Measurements from ENCODE around the gene PLAC8. TPM values are rescaled to one million over a fixed set of nuclear protein-coding genes. Genes with fewer than 3 reads are reported as not detected.
"Not testable (repeated sequence)": the region's sequence is repeated elsewhere in the genome, so short reads cannot be mapped to it uniquely, and the experiment has no call there.

PLAC8 gene, protein sequence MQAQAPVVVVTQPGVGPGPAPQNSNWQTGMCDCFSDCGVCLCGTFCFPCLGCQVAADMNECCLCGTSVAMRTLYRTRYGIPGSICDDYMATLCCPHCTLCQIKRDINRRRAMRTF
- 0.41 and 3.4 TPM in 2 replicates for total RNA-seq (2014; rRNA removed; shearing (Covaris generic))

DNA sequence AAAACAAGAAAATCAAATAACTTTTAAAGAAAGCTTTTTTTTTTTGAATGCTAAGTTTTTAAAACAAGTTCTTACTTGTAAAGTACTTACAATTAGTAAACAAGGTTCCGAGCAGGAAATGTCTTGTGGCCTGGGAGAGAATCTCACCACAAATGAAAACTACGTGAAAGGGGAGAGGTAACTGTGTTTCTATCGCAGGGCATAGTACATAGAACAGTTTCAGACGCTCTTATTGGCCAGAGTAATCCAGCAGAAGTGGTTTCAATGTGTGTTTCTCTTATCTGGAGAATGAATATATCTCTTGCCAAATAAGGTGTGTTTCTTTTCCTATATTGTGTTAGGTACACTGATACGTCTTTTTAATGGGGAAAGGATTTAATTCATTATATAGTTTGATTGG, at the start of gene PLAC8:
Gene PLAC8, minus strand, starts transcription at position 154 of the 400 bp plus-strand sequence. CDS start 6,808 bp downstream, outside the sequence.
- no peak within 1 kb of the TSS for H3K4me3 ChIP-seq (ENCODE audit: insufficient read depth, low read depth, low read length)
- no peaks in the 10 kb centered on the region; the same call in 1 of the 2 replicates for H3K27me3 ChIP-seq (ENCODE audit: control insufficient read depth, insufficient read depth, low read length)
- H3K36me3 ChIP-seq (replicated peaks; ENCODE audit: control insufficient read depth, insufficient read depth, low read length) = no peaks in the 10 kb centered on the region
- DNase-seq = no peak

GRCh38 chr4:83153417-83153816, 38.9 kb upstream of the PLAC8 start:
- Histone ChIP-seq H3K27me3 (ENCODE audit: control insufficient read depth, insufficient read depth, low read length) (no peaks in the 10 kb centered on the region), H3K4me3 (ENCODE audit: insufficient read depth, low read depth, low read length) (no peak overlapping the region), H3K36me3 (replicated peaks; ENCODE audit: control insufficient read depth, insufficient read depth, low read length) (no peaks in the 10 kb centered on the region)
- DNase-seq = no peak

DNA sequence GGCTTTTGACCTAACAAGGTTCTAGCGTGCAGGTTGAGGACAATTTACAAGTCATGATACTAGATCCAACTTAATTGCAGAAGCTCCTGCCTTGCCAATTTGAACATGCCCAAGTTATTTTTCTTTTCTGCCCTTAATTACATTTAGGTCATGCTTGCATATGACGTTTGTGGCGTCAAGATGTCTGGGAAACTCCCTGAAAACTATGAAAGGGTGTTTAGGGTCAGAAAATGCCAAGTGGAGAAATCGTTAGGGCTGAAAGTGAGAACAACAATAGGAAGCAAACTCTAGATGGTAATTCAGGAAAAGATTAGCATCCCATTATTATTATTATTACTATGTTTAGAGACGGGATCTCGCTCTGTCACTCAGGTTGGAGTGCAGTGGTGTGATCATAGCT, 38.2 kb upstream of the PLAC8 start:
- no peaks in the 10 kb centered on the region for H3K36me3 ChIP-seq (replicated peaks; ENCODE audit: control insufficient read depth, insufficient read depth, low read length)
- H3K27me3 ChIP-seq (ENCODE audit: control insufficient read depth, insufficient read depth, low read length) = no peaks in the 10 kb centered on the region
- no peak for DNase-seq
- no peak overlapping the region for H3K4me3 ChIP-seq (ENCODE audit: insufficient read depth, low read depth, low read length)

DNA sequence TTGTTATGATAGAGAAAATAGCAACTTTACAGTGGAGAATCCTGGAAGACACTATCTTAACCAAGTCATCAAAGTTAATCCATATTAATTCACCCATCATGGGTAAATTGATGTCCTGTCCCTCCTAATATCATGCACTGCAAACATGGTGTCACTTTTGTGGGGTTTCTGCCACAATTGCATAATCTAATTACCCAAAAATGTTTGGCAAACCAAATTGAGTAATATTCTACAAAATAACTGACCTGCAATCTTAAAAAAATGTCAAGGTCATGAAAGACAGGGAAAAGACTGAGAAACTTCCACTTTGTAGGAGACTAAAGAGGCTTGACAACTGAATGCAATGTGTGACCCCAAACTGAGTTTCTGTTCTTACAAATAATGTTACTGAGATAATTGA, 37.1 kb upstream of the PLAC8 start:
- Histone ChIP-seq H3K4me3 (ENCODE audit: insufficient read depth, low read depth, low read length) (no peak overlapping the region), H3K36me3 (replicated peaks; ENCODE audit: control insufficient read depth, insufficient read depth, low read length) (no peaks in the 10 kb centered on the region), H3K27me3 (ENCODE audit: control insufficient read depth, insufficient read depth, low read length) (no peaks in the 10 kb centered on the region)
- no peak for DNase-seq

GRCh38 chr4:83150653-83151330, 36.3 kb upstream of the PLAC8 start:
- Histone ChIP-seq H3K27me3 (ENCODE audit: control insufficient read depth, insufficient read depth, low read length) (no peaks in the 10 kb centered on the region), H3K4me3 (ENCODE audit: insufficient read depth, low read depth, low read length) (no peak overlapping the region), H3K36me3 (replicated peaks; ENCODE audit: control insufficient read depth, insufficient read depth, low read length) (no peaks in the 10 kb centered on the region)
- no peak for DNase-seq

DNA sequence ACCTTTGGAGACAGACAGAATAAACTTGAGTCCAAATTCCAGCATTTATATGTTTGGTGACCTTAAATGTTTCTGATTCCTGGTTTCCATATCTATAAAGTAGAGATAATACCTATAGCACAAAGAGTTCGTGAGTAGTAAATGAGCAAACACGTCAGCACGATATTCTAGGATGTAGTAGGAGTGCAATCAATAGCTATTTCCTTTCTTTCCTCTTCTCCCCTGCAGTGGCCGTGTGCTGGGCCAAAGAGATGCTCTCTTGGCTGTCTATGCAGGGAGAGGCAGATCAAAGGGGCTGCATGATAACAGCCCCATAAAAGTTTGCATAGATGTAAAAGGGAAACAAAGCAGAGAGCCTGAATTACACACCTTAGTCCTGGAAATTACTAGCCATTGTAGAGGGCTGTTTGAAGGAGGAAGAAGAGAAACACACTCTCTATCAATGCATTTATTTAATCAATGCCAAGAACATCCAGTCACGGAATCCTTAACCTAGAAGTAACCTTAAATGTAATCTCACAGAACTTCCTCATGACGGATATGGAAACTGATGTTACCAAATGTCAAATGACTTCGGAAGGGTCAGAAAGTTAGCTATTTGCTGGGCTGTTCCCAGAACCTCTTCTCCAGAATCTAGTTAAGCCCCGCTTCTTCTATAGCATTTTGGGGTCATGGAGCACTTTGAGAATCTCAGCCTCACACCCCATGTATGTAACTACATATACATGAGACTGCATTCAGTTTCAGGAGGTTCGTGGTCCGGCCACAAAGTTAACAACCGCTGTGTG, 35.5 kb upstream of the PLAC8 start:
- H3K4me3 ChIP-seq (ENCODE audit: insufficient read depth, low read depth, low read length) = no peak overlapping the region
- H3K36me3 ChIP-seq (replicated peaks; ENCODE audit: control insufficient read depth, insufficient read depth, low read length) = no peaks in the 10 kb centered on the region
- DNase-seq = no peak
- no peaks in the 10 kb centered on the region for H3K27me3 ChIP-seq (ENCODE audit: control insufficient read depth, insufficient read depth, low read length)

GRCh38 chr4:83146841-83147240, 32.3 kb upstream of the PLAC8 start:
- H3K27me3 ChIP-seq (ENCODE audit: control insufficient read depth, insufficient read depth, low read length) = no peaks in the 10 kb centered on the region
- no peak overlapping the region for H3K4me3 ChIP-seq (ENCODE audit: insufficient read depth, low read depth, low read length)
- H3K36me3 ChIP-seq (replicated peaks; ENCODE audit: control insufficient read depth, insufficient read depth, low read length) = no peaks in the 10 kb centered on the region
- no peak for DNase-seq

GRCh38 chr4:83145776-83146175, 31.2 kb upstream of the PLAC8 start:
- not testable (repeated sequence) for H3K36me3 ChIP-seq (replicated peaks; ENCODE audit: control insufficient read depth, insufficient read depth, low read length)

GRCh38 chr4:83139514-83140156, 25.1 kb upstream of the PLAC8 start:
- no peak for DNase-seq
- Histone ChIP-seq H3K27me3 (ENCODE audit: control insufficient read depth, insufficient read depth, low read length) (no peaks in the 10 kb centered on the region), H3K4me3 (ENCODE audit: insufficient read depth, low read depth, low read length) (no peak overlapping the region), H3K36me3 (replicated peaks; ENCODE audit: control insufficient read depth, insufficient read depth, low read length) (no peaks in the 10 kb centered on the region)

More at GRCh38 chr4:83145776-83146175, 31.2 kb upstream of the PLAC8 start:
- not testable (repeated sequence) for H3K4me3 ChIP-seq (ENCODE audit: insufficient read depth, low read depth, low read length); DNase-seq; H3K27me3 ChIP-seq (ENCODE audit: control insufficient read depth, insufficient read depth, low read length)

DNA sequence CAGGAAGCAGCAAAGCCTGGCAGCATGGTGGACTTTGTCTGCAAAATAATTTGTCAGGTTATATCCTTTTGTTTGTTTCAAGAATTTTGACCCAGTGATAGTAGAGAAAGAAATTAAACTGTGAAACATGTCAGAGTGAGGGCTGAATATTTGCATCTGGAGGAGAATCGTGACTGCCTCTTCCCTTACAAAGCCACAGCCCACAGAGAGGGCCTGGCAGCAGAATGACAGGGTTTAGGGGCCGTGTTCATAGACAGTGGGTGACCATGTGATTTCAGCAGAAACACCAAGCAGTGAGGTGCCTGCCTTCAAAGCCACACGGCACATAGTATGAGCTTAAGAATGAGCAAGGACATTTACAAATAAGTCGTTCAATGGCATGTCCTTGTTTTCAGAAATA, 24.4 kb upstream of the PLAC8 start:
- Histone ChIP-seq H3K4me3 (ENCODE audit: insufficient read depth, low read depth, low read length) (no peak overlapping the region), H3K27me3 (ENCODE audit: control insufficient read depth, insufficient read depth, low read length) (no peaks in the 10 kb centered on the region), H3K36me3 (replicated peaks; ENCODE audit: control insufficient read depth, insufficient read depth, low read length) (no peaks in the 10 kb centered on the region)
- DNase-seq = no peak

GRCh38 chr4:83132065-83132464, 17.5 kb upstream of the PLAC8 start:
- no peak for DNase-seq
- Histone ChIP-seq H3K4me3 (ENCODE audit: insufficient read depth, low read depth, low read length) (no peak overlapping the region), H3K27me3 (ENCODE audit: control insufficient read depth, insufficient read depth, low read length) (no peaks in the 10 kb centered on the region), H3K36me3 (replicated peaks; ENCODE audit: control insufficient read depth, insufficient read depth, low read length) (no peaks in the 10 kb centered on the region)

DNA sequence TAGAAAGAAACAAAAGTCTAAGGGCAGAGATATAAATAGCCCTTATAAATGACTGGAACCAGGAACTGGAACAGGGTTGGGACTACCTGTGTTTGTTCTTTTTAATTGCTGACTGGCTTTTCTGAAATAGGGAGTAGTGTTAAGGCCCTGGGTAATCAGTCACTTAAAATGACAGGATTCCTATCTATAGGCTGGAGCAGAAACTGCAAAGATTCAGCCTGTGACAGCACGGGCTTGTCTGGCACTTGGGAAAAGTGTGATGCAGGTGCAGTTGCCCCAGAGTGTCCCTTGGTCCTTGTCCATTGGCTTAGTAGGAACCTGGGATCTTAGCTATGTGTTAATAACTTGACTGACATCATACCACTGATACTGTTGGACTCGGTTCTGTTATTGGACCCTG, 14.7 kb upstream of the PLAC8 start:
- H3K4me3 ChIP-seq (ENCODE audit: insufficient read depth, low read depth, low read length) = no peak overlapping the region
- no peak for DNase-seq
- H3K36me3 ChIP-seq (replicated peaks; ENCODE audit: control insufficient read depth, insufficient read depth, low read length) = no peaks in the 10 kb centered on the region
- no peaks in the 10 kb centered on the region for H3K27me3 ChIP-seq (ENCODE audit: control insufficient read depth, insufficient read depth, low read length)

- no peak for DNase-seq
- no peaks in the 10 kb centered on the region for H3K36me3 ChIP-seq (replicated peaks; ENCODE audit: control insufficient read depth, insufficient read depth, low read length)
- H3K27me3 ChIP-seq (ENCODE audit: control insufficient read depth, insufficient read depth, low read length) = no peaks in the 10 kb centered on the region
- H3K4me3 ChIP-seq (ENCODE audit: insufficient read depth, low read depth, low read length) = no peak overlapping the region
Measured at GRCh38 chr4:83128240-83128929, 13.9 kb upstream of the PLAC8 start.

- no peaks in the 10 kb centered on the region for H3K36me3 ChIP-seq (replicated peaks; ENCODE audit: control insufficient read depth, insufficient read depth, low read length)
- H3K27me3 ChIP-seq (ENCODE audit: control insufficient read depth, insufficient read depth, low read length) = no peaks in the 10 kb centered on the region
Measured at GRCh38 chr4:83125738-83126141, 11.2 kb upstream of the PLAC8 start.

More at GRCh38 chr4:83125738-83126141, 11.2 kb upstream of the PLAC8 start:
- H3K4me3 ChIP-seq (ENCODE audit: insufficient read depth, low read depth, low read length) = no peak overlapping the region
- DNase-seq = no peak

Measured in H7 (cell line).